Mucosa of rectum (tissue), 2 donors: ENCODE measurements around the gene TARDBP.
A peak's percentile ranks its signal among the peaks of the same experiment; 100 is the strongest.
"Not testable (repeated sequence)": the region's sequence is repeated elsewhere in the genome, so short reads cannot be mapped to it uniquely, and the experiment has no call there.

Source experiments
- H3K27ac ChIP-seq, 2 donors: one replicate each; pipeline ENCODE4 v1.7.0; 2013; ENCODE audit warnings: inconsistent platforms in 2 of 2, low read depth in 2 of 2, low read length in 2 of 2
- H3K27me3 ChIP-seq, 2 donors: one replicate each; pipeline ENCODE4 v1.7.0; 2013; ENCODE audit warnings: low read length in 2 of 2; ENCODE audit not compliant: control insufficient read depth in 2 of 2, insufficient read depth in 2 of 2
- H3K36me3 ChIP-seq, 2 donors: one replicate each; pipeline ENCODE4 v1.7.0; 2013; ENCODE audit warnings: low read length in 2 of 2; ENCODE audit not compliant: control insufficient read depth in 2 of 2, insufficient read depth in 2 of 2
- H3K4me1 ChIP-seq, 2 donors: one replicate each; pipeline ENCODE4 v1.7.0; 2013; ENCODE audit warnings: low read length in 2 of 2, mild to moderate bottlenecking in 1 of 2; ENCODE audit not compliant: control insufficient read depth in 2 of 2, insufficient read depth in 2 of 2
- H3K4me3 ChIP-seq, 2 donors: one replicate each; pipeline ENCODE4 v1.7.0; 2013; ENCODE audit warnings: low read length in 2 of 2
- H3K9ac ChIP-seq, 2 donors: one replicate each; pipeline ENCODE4 v1.7.0; 2013; ENCODE audit warnings: low read length in 2 of 2, low read depth in 1 of 2, mild to moderate bottlenecking in 1 of 2
- H3K9me3 ChIP-seq, 2 donors: one replicate each; pipeline ENCODE4 v1.7.0; 2013; ENCODE audit warnings: low read length in 2 of 2; ENCODE audit not compliant: control insufficient read depth in 2 of 2
- donor health status: healthy.
- donor health status: Normal muscosa, but diverticular disease.

TARDBP gene

DNA sequence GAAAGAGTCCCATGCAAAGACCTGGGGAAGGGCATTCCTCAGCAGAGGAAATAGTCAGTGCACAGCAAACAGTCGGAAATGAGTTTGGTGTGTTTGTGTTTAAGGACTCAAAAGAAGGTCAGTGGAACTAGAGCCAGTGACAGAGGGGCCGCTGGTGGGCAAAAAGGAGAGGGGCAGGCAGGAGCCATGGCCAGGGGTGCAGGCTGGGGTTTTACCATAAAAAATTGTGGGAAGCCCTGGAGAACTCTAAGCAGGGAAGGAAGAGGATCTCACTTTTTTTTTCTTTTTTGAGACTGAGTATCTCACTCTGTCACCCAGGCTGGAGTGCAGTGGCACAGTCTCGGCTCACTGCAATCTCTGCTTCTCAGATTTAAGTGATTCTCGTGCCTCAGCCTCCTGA, 33.7 kb upstream of the TARDBP start:
- Histone ChIP-seq H3K27ac (no peak overlapping the region), H3K4me3 (no peak overlapping the region), H3K9ac (no peak overlapping the region), H3K36me3 (no peaks in the 10 kb centered on the region), H3K4me1 (peaks cover 10 to 23% of the 10 kb centered on the region in 2 donors), H3K9me3 (no peaks in the 10 kb centered on the region), H3K27me3 (no peaks in the 10 kb centered on the region)

DNA sequence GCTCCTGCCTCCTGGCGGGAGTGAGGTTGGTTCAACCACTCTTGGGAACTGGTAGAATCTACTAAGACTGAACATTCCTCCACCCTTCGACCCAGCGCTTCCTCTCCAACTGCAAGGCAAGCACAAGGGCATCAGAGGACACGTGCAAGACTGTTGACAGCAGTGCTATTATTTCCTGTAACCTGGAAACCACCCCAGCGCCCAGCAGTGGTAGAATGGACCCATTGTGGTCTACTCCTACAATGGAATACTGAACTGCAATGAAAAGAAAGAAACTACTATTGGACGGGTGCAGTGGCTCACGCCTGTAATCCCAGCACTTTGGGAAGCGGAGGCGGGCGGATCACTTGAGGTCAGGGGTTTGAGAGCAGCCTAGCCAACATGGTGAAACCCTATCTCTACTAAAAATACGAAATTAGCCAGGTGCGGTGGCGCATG, 33.0 kb upstream of the TARDBP start:
- no peaks in the 10 kb centered on the region for H3K36me3 ChIP-seq
- no peak overlapping the region for H3K9ac ChIP-seq
- no peak overlapping the region for H3K27ac ChIP-seq
- peaks cover 10 to 23% of the 10 kb centered on the region in 2 donors for H3K4me1 ChIP-seq
- no peak overlapping the region for H3K4me3 ChIP-seq
- no peaks in the 10 kb centered on the region for H3K27me3 ChIP-seq
- no peaks in the 10 kb centered on the region for H3K9me3 ChIP-seq

DNA sequence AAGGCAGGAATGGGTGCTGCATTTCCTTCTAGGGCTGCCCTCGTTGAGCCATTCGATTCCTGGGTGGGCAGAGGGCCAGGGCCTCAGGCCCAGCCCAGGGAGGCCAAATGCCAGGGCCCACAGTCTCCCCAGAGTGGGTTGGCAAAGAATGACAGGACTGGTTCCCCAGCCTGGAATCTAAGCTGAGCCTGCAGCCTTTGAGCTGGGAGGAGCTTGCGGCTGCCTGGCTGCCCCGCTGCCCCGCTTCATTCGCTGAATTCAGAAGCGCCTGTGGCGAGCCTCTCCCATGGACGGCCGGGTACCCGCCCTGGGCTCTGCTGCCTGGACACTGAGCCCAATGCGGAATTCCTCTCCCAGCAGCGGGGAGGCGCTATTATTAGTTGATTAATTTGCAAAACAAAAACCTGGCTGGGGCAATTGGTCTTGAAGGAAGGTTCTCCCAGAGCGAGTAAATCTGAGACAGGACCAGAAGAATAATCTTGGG, 32.3 kb upstream of the TARDBP start:
- peak overlapping the region in 1 of 2 donors; percentile 6 for H3K9ac ChIP-seq

DNA sequence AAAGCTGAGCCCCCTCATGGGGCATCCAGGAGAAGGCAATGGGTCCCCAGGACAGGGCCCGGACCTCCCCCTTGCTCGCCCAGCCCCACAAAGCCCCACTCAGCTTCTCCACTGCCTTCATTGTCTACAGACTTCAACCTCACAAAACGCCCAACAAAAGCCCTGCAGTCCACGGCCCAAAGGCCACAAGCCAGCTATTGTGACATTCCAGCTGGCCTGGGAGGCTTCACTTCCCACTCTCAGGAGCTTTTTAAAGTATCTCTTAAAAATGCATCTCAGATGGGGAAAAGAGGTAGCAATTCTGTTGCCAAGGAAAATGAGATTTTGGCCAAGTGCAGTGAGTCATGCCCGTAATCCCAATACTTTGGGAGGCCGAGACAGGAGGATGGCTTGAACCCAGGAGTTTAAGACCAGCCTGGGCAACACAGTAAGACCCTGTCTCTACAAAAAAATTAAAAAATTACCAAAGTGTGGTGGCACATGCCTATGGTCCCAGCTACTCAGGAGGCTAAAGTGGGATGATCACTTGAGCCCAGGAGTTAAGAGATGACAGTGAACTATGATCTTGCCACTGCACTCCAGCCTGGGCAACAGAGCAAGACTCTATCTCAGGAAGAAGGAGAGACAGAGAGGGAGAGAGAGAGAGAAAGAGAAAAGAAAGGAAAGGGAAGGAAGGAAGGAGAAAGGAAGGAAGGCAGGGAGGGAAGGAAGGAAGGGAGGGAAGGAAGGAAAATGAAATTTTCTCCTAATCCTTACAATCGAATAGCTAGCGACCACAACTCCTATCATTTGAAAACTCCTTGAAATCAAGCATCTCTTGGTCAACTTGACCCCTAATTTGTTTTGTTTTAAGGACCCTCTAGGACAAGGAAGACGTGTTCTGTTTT, 31.4 kb upstream of the TARDBP start:
- no peak overlapping the region for H3K27ac ChIP-seq
- no peak overlapping the region for H3K9ac ChIP-seq

More for the DNA sequence above, 32.3 kb upstream of the TARDBP start:
- Histone ChIP-seq H3K4me1 (peaks cover 10 to 23% of the 10 kb centered on the region in 2 donors), H3K27ac (peak overlapping the region in 1 of 2 donors; percentile 11), H3K27me3 (no peaks in the 10 kb centered on the region), H3K9me3 (no peaks in the 10 kb centered on the region), H3K36me3 (no peaks in the 10 kb centered on the region), H3K4me3 (peak overlapping the region; percentile 14 to 59)

DNA sequence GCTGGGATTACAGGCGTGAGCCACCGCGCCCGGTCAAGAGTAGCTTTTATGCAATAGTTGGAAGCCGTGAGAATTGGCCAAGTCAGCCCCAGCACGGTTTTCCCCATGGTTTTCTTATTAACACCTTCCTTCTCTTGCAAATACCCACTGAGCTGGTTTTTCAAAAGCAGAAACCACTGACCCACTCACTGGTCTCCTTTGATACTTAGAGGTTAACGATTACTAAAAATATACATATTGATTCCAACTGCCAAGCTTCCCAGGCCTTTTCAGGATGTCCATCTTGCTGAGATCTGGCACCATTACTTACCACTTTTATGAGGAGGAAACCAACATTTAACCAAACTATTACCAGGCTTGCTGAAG, 25.9 kb upstream of the TARDBP start:
- H3K4me3 ChIP-seq: no peak overlapping the region
- H3K9me3 ChIP-seq: no peaks in the 10 kb centered on the region
- no peak overlapping the region for H3K27ac ChIP-seq
- no peaks in the 10 kb centered on the region for H3K36me3 ChIP-seq
- H3K27me3 ChIP-seq: no peaks in the 10 kb centered on the region
- H3K9ac ChIP-seq: no peak overlapping the region
- no peaks in the 10 kb centered on the region for H3K4me1 ChIP-seq

More for the DNA sequence above, 31.4 kb upstream of the TARDBP start:
- Histone ChIP-seq H3K4me3 (no peak overlapping the region), H3K4me1 (peaks cover 10 to 16% of the 10 kb centered on the region in 2 donors), H3K36me3 (no peaks in the 10 kb centered on the region), H3K9me3 (no peaks in the 10 kb centered on the region), H3K27me3 (no peaks in the 10 kb centered on the region)

DNA sequence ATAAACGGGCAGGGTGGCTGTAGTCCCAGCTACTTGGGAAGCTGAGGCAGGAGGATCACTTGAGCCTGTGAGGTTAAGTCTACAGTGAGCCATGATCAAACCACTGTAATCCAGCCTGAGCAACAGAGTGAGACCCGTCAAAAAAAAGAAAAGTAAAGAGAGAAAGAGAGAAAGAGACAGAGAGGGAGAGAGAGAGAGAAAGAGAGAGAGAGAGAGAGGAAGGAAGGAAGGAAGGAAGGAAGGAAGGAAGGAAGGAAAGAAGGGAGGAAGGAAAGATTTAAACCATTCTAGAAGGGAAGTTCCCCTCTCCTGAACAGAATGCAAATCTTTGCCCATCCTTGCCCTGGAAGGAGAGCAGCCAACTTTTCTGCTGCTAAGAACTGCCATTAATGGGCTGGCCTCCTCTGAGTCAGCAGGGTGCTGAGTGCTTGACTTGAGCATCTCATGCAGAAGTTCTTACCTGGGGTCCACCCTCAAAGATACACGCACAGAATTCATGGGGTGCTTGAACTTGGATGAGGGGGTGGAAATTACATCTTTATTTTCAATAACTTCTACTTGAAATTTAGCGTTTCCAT, 24.5 kb upstream of the TARDBP start:
- Histone ChIP-seq H3K4me3 (no peak overlapping the region), H3K36me3 (no peaks in the 10 kb centered on the region), H3K27ac (no peak overlapping the region), H3K9me3 (no peaks in the 10 kb centered on the region), H3K4me1 (no peaks in the 10 kb centered on the region), H3K27me3 (no peaks in the 10 kb centered on the region), H3K9ac (no peak overlapping the region)

DNA sequence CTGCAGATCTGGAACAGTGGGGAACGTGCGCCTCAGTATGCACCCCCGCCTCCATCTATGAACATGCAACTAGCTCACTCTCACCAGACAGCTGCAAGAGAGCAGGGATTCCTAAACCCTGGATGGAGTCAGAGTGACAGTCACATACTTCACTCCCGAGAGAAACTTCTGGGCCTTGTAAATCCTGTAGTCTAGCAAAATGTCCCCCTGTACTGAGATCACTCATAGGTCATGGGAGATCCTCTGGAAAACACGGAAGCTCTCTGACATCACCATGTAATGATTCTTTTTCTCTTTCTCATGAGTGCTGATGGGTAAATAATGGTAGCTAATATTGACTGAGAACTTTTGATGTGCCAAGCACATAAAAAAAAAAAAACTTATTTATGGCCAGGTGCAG, 23.4 kb upstream of the TARDBP start:
- Histone ChIP-seq H3K4me3 (no peak overlapping the region), H3K27me3 (no peaks in the 10 kb centered on the region), H3K36me3 (no peaks in the 10 kb centered on the region), H3K27ac (no peak overlapping the region), H3K9ac (no peak overlapping the region), H3K9me3 (no peaks in the 10 kb centered on the region), H3K4me1 (no peaks in the 10 kb centered on the region)

DNA sequence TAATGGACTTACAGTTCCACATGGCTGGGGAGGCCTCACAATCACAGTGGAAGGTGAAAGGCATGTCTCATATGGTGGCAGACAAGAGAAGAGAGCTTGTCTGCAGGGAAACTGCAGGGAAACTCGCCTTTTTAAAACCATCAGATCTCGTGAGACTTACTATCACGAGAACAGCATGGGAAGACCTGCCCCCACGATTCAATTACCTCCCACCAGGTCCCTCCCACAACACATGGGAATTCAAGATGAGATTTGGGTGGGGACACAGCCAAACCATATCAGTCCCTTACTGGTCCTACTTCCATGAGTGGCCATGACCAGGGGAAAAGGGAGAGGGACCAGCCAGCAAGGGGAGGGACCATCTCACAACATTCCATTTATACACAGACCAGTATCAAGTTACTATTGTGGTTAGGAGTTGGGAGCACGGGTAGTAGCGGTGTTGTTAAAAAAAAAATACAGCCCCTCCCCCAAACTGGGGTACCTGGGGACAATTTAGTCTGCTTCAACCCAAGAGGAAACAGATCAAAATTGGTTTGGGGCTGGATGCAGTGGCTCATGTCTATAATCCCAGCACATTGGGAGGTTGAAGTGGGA, 22.4 kb upstream of the TARDBP start:
- not testable (repeated sequence) for H3K27me3 ChIP-seq, H3K9ac ChIP-seq, H3K4me1 ChIP-seq, H3K27ac ChIP-seq, H3K9me3 ChIP-seq, H3K36me3 ChIP-seq, H3K4me3 ChIP-seq

DNA sequence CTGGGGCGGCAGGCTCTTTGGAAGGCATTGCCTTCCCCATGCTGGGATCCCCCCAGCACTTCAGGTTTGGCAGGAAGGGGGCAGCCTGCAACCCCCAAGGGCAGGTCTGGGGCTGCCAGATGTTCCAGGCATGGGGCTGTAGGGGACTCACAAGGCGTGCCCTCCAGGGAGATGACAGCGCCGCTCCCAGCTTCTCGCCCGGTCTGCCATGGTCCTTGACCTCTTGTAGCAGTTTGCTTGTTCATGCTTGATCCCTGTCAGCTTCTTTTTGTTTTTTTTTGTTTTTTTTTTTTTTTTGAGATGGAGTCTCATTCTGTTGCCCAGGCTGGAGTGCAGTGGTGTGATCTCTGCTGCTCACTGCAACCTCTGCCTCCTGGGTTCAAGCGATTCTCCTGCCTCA, 21.6 kb upstream of the TARDBP start:
- H3K4me3 ChIP-seq: no peak overlapping the region
- H3K9ac ChIP-seq: no peak overlapping the region
- no peaks in the 10 kb centered on the region for H3K27me3 ChIP-seq
- no peak overlapping the region for H3K27ac ChIP-seq
- no peaks in the 10 kb centered on the region for H3K4me1 ChIP-seq
- H3K36me3 ChIP-seq: no peaks in the 10 kb centered on the region
- no peaks in the 10 kb centered on the region for H3K9me3 ChIP-seq

DNA sequence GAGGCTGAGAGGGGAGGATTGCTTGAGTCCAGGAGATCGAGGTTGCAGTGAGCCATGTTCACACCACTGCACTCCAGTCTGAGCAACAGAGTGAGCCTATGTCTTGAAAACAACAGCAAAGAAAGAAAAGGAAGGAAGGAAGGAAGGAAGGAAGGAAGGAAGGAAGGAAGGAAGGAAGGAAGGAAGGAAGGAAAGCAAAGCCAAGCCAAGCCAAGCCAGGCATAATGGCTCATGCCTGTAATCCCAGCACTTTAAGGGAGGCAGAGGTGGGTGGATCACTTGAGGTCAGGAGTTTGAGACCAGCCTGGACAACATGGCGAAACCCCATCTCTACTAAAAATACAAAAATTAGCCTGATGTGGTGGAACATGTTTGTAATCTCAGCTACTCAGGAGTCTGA, 20.4 kb upstream of the TARDBP start:
- H3K9ac ChIP-seq, H3K27me3 ChIP-seq, H3K4me3 ChIP-seq, H3K36me3 ChIP-seq, H3K9me3 ChIP-seq, H3K4me1 ChIP-seq, H3K27ac ChIP-seq: not testable (repeated sequence)
